HepG2 (cell line): ENCODE measurements around the gene CTSZ. TPM values are rescaled to one million over a fixed set of nuclear protein-coding genes. Genes with fewer than 3 reads are reported as not detected.

Source experiments
- AGO1 ChIP-seq: fragments of 200-400 bp; formaldehyde crosslinking; IDR thresholded peaks from 2 replicates; pipeline ENCODE4 v1.6.1; 2017; ENCODE audit warnings: mild to moderate bottlenecking, low read depth, low read length, moderate library complexity; ENCODE audit not compliant: poor library complexity, severe bottlenecking
- SYNCRIP ChIP-seq: fragments of 200-400 bp; formaldehyde crosslinking; IDR thresholded peaks from 2 replicates; pipeline ENCODE4 v1.6.1; 2018; ENCODE audit warnings: mild to moderate bottlenecking, low read depth, low read length; ENCODE audit not compliant: insufficient read depth
- ZBTB38 ChIP-seq: sonication (generic); formaldehyde crosslinking; IDR thresholded peaks from 2 replicates; pipeline ENCODE4 v1.5.1; 2020; ENCODE audit warnings: mild to moderate bottlenecking, missing genetic modification reagents
- ZNF234 ChIP-seq: sonication (generic); formaldehyde crosslinking; conservative IDR thresholded peaks from 2 replicates; pipeline ENCODE4 v1.5.1; 2020; ENCODE audit warnings: mild to moderate bottlenecking, missing genetic modification reagents
- ZNF619 ChIP-seq: sonication (generic); formaldehyde crosslinking; IDR thresholded peaks from 2 replicates; pipeline ENCODE4 v1.4.0; 2020; ENCODE audit warnings: mild to moderate bottlenecking, missing genetic modification reagents
- polyA plus RNA-seq, 8 experiments: library from polyadenylated mRNA; depleted of rRNA in 3 of 8; stranded (reverse) in 7 of 8; unstranded in 1 of 8; fragments of >200 nt; fragmentation: Illumina TruSeq in 4 of 8; extraction: Trizol in 4 of 8; gene quantifications; 2 replicates each; pipeline versions ENCODE4 v1.2.1 to v1.2.3, GENCODE V29; 2011 to 2016; ENCODE audit warnings: low read depth in 4 of 8, missing spikeins in 1 of 8, mixed read lengths in 1 of 8; ENCODE audit not compliant: insufficient read depth in 1 of 8
- total RNA-seq, 5 experiments: library from RNA; depleted of rRNA; stranded (reverse); fragments of >200 nt; fragmentation: Illumina TruSeq; extraction: Trizol; gene quantifications; 2 replicates each; pipeline ENCODE4 v1.2.3, GENCODE V29; 2016; ENCODE audit warnings: low read depth in 1 of 5
- TF ChIP-seq, protein P1 (sequence below): sonication (generic); formaldehyde crosslinking; IDR thresholded peaks from 2 replicates; pipeline ENCODE4 v1.5.1; 2020; ENCODE audit warnings: mild to moderate bottlenecking, missing genetic modification reagents, moderate library complexity
- TF ChIP-seq, protein P2 (sequence below): sonication (generic); formaldehyde crosslinking; conservative IDR thresholded peaks from 2 replicates; pipeline ENCODE4 v1.8.1; 2023; ENCODE audit warnings: missing genetic modification reagents

CTSZ gene
- total and polyA plus RNA-seq, 2 of the 13 experiments (the other 11 are each of a cell fraction or from before 2014, with no cell fraction given), result 0.33 TPM; not detected in 1

- TF ChIP-seq, protein P1, sequence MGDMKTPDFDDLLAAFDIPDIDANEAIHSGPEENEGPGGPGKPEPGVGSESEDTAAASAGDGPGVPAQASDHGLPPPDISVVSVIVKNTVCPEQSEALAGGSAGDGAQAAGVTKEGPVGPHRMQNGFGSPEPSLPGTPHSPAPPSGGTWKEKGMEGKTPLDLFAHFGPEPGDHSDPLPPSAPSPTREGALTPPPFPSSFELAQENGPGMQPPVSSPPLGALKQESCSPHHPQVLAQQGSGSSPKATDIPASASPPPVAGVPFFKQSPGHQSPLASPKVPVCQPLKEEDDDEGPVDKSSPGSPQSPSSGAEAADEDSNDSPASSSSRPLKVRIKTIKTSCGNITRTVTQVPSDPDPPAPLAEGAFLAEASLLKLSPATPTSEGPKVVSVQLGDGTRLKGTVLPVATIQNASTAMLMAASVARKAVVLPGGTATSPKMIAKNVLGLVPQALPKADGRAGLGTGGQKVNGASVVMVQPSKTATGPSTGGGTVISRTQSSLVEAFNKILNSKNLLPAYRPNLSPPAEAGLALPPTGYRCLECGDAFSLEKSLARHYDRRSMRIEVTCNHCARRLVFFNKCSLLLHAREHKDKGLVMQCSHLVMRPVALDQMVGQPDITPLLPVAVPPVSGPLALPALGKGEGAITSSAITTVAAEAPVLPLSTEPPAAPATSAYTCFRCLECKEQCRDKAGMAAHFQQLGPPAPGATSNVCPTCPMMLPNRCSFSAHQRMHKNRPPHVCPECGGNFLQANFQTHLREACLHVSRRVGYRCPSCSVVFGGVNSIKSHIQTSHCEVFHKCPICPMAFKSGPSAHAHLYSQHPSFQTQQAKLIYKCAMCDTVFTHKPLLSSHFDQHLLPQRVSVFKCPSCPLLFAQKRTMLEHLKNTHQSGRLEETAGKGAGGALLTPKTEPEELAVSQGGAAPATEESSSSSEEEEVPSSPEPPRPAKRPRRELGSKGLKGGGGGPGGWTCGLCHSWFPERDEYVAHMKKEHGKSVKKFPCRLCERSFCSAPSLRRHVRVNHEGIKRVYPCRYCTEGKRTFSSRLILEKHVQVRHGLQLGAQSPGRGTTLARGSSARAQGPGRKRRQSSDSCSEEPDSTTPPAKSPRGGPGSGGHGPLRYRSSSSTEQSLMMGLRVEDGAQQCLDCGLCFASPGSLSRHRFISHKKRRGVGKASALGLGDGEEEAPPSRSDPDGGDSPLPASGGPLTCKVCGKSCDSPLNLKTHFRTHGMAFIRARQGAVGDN (CRISPR knock-in tag), result 0 out of 2 replicates have a peak, but pooled peaks have one; percentile 3
- TF ChIP-seq SYNCRIP (no peak), ZNF234 (CRISPR knock-in tag) (no peak), AGO1 (peak; percentile 64), ZBTB38 (CRISPR knock-in tag) (peak; percentile 56; the same call in 1 of the 2 replicates), ZNF619 (peak; percentile 63; the same call in 1 of the 2 replicates)
- TF ChIP-seq, protein P2, sequence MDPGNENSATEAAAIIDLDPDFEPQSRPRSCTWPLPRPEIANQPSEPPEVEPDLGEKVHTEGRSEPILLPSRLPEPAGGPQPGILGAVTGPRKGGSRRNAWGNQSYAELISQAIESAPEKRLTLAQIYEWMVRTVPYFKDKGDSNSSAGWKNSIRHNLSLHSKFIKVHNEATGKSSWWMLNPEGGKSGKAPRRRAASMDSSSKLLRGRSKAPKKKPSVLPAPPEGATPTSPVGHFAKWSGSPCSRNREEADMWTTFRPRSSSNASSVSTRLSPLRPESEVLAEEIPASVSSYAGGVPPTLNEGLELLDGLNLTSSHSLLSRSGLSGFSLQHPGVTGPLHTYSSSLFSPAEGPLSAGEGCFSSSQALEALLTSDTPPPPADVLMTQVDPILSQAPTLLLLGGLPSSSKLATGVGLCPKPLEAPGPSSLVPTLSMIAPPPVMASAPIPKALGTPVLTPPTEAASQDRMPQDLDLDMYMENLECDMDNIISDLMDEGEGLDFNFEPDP (CRISPR knock-in tag), result 0 out of 2 replicates have a peak, but pooled peaks have one; percentile 20
These were observed 8.4 kb upstream of the CTSZ start (continued) for GRCh38 chr20:59015411-59015810.
